Non-pigmented ciliary epithelial cell (primary cell): ENCODE data around the gene ITK.
A peak's percentile ranks its signal among the peaks of the same experiment; 100 is the strongest.
"Not testable (repeated sequence)": the region's sequence is repeated elsewhere in the genome, so short reads cannot be mapped to it uniquely, and the experiment has no call there.

Experiments used
- DNase-seq: peaks from one replicate; pipeline ENCODE4 v3.0.0-alpha.2; 2010; ENCODE audit warnings: low read depth

Gene ITK

DNA sequence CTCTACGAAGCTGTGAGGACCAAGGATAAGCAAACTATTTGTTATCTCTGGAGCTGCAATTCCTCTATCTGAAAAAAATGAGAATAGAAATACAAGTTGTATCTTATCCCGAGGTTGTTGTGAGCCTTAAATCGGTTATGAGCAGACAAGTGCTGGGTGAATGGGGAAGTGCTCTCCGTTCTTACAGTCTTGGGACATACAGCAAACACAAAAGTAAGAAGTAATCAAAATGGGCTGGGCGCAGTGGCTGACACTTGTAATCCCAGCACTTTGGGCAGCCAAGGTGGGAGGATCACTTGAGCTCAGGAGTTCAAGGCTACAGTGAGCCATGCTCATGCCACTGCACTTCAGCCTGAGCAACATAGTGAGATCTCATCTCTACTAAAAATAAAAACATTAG is 31.7 kb downstream of the ITK start:
- DNase-seq: no peak

DNA sequence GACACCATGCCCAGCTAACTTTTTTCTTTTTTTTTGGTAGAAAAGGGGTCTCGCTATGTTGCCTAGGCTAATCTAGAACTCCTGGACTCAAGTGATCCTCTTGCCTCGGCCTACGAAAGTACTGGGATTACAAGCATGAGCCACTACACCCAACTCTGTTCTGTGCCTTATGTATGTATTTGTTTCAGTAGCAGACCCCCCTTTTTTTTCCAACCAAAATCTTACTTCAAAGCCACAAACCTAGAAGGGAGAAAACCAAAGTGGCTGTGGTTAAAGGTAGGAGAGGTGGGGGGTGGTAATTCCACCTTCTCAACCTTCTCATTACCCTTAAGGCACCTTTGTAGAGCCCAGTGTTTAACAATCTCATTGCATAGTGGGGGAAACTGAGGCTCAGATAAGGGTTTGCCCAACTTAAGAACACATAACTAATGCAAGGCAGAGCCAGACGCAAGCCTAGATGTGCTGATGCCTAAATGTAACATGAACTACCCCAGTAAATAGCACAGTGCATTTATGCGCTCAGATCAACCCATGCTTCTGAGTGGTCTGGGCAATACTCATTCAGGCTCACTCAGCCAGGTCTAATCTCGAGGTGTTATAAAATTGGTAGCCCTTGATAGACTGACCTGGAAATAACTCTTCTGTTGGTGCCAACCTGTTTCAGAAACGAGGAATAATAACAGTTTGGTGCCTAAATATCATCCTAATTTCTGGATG is 33.0 kb downstream of the ITK start:
- DNase-seq: no peak

DNA sequence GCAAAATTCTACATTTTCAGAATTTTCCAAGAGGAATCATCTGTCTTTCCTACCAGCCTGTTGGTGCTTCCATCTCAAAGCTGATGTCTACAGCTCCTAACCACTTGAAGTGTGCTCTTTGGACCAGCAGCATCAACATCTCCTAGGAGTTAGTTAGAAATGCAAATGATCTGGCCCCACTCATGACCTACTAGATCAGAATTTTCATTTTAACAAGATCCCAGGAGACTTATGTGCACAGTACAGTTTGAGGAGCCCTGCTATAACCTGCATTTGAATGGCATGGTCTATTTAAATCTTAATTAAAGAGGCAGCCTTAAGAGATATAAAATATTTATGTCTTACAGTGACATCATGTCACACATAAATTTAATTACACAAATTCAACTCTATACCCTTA is 33.8 kb downstream of the ITK start:
- DNase-seq: no peak

DNA sequence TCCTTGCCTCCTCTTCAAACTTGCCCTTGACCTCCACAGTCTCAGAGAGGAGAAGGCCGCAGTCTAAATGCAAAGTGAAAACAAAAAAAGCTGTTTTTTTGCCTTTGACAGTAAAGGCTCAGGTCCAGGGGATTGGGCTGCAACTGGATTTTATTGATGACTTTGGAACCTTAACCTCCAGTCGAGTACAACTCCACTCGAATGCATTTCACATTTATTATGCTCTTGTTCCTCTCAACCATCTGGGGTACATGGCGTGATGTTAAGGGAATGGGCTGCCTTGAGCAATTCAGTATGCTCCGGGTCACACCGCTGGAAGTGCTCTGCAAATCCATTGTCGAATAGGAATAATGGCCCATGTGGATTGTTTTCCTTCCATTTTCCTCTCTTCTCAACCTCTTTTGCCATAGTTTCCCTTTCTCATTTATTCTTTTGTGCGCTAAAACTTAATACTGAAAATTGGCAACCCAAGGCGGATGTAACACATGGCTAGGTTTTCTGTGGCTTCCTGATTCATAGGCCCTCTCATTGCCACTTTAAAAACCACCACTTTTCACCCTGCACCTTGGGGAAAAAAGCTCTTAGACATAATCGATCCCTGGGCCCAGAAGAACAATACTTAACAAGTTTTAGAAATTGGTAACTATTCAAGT is 34.3 kb downstream of the ITK start:
- no peak for DNase-seq

DNA sequence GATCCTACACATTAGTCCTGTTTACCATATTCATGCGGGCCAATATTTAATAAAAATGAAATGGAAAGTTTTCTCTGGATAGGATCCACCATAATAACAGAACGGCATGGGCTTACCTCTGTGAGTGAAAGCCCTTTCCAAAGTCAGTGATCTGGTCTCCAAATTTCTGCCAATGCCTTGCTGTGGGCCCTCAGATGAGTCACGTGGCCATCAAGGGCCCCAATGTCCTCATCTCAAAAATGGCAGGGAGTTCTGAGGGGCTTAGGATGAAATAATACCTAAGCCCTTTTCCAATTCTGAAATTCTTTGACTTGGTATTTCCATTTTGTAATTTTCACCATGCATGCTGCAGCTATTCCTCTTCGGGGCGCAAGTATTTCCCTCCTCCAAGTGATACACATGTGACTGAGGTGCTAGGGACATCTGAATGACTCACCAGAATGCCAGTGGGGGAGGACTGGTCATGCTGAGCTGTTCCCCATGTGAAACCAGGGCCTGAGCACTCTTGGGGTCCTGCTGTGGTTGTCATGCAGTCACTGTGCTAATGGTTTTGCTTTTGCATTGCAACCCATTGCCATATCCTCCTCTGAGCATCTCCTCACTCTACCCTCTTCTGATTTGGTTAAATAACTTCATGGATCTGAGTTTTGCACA is 35.0 kb downstream of the ITK start:
- DNase-seq: no peak

DNA sequence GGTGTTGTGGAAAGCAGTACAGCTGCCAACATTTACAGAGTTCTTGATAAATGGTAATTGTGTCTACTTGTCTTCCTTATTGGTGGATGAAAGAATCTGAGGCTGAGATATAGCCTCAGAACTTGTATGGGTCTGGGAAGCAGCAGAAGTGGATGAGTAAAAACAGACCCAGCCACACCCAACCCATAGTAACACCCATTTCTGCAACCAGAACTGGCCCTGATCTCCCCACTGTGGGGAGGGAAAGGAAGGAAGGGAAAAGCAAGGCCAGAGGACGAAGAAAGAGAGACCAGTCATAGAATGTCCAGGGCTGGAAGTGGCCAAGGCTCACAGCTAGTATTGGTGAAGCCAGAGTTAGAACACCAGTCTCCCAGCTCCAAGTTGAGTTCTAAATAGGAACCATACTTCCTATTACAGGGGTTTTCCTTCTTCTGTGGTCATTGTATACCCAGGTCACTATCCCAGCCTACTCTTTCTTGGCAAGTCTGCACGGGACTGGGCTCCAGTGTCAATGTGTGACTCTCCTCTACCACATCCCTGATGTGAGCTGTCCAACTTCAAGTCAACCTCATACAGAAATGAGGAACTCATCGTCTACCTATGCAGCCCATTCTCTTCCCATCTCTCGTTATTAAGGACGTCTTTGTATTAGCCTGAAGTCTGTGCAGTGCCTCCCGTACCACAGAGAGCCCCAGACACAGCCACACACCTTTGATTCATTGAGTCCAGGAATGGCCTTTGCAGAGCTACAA is 35.9 kb downstream of the ITK start:
- no peak for DNase-seq

DNA sequence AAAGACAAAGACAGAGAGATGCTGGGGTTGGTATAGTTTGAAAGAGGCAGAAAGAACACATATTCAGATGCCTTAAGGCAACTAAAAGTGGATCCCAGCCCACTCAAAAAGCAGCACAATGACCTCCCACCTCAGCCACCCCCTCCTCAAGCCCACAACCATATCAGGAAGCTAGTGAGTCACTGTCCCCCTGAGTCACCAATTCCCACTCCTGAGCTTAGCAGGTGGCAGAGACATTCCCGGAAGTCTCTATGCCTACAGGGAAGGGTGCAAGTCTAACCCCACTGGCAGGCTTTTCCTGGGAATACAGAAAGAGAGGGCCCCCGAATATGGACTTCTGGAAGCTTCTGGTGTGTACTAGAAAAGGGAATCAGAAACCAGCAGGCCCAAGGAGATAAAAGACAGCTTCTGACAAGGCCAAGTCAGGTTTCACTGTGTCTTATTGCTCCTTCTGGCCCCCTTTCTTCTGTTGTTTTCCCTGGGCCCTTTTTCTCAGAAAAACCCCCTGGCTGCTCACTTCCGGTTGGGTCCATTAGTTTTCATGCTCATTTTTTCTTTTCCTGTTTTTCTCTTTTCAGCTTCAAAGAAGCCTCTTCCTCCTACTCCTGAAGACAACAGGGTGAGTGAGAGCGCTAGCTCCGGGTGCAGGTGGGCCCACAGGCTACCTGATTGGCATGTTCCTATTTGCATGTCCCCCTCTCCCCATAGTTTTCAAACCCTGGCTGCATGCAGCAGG is 36.8 kb downstream of the ITK start:
- DNase-seq: no peak

DNA sequence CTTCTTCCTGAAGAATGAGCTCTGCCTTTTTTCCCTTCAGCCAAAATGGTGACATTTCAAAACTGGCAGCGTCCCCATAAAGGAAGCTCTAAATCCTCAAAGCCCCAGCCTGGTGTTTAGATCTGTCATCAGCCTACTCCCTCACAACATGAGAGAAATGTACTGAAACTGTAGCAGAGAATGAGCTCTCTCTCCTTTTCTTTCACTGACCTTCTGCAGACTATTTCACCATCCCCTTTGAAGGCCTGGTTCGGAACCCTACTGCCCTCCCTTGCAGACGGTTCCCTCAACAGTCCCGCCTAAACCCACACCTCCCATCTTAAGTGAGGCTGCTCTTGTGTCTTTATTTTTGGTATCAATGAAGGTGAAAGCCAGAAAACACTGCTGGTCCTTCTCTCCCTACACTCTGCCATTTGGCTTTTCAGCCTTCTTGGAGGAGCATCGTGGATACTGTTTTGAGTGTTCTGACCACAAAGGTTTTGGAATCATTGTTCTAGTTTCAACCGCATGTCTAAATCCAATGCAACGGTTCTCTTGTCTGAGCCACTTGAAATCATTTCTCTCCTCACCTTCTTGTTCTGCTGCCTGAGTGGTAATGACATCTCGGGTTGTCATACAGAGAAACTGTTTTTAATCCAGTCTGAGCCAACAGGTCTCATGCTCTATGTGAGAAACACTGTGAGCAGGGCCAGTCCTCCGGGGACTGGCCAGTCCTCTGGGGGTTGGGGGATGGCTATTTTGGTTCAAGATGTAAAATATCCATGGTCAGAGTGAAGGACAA is 39.0 kb downstream of the ITK start:
- no peak for DNase-seq

DNA sequence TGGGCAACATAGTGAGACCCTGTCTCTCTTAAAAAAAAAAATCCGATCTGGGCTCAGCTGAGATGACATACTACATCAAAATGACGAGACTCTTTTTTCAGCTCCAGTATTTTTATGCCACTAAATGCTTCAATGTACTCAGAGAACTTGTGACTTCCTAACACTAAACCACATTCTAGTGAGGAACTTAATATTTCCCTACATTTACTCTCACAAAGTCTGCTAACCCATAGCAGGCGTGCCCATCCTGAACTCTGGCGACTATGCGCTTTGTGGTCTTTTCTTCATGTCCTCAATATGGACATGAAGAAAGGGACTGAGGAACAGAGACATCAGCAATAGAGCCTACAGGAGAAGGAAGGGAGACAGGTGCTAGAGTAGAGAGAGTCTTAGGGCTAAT is 41.3 kb downstream of the ITK start:
- DNase-seq: no peak

DNA sequence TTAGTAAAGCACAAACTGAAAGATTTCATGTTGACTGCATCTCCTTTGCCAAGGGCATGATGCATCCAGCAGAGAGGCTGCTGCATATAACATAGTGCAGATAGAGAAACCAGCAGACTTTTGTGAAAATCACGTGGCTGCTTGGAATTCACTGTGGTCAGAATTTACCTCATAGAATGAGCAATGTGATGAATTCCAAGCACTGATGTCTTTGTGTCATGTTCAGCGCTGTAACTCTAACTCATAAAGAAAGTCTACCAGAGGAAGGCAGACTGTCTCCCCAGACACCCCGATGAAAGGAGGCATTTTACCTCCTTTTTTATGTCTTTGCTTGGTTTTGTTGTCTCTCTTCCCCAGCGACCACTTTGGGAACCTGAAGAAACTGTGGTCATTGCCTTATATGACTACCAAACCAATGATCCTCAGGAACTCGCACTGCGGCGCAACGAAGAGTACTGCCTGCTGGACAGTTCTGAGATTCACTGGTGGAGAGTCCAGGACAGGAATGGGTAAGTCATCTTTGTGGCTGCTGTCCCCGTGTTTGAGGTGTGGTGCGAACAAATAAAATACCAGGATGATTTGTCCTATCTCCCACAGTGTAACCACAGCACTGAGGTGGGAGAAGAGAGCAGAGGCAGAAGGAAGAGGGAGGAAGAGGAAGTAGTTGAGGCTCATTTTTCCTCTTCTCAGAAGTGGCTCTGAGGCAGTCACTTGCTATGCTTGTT is 42.0 kb downstream of the ITK start:
- DNase-seq: peak; percentile 36

DNA sequence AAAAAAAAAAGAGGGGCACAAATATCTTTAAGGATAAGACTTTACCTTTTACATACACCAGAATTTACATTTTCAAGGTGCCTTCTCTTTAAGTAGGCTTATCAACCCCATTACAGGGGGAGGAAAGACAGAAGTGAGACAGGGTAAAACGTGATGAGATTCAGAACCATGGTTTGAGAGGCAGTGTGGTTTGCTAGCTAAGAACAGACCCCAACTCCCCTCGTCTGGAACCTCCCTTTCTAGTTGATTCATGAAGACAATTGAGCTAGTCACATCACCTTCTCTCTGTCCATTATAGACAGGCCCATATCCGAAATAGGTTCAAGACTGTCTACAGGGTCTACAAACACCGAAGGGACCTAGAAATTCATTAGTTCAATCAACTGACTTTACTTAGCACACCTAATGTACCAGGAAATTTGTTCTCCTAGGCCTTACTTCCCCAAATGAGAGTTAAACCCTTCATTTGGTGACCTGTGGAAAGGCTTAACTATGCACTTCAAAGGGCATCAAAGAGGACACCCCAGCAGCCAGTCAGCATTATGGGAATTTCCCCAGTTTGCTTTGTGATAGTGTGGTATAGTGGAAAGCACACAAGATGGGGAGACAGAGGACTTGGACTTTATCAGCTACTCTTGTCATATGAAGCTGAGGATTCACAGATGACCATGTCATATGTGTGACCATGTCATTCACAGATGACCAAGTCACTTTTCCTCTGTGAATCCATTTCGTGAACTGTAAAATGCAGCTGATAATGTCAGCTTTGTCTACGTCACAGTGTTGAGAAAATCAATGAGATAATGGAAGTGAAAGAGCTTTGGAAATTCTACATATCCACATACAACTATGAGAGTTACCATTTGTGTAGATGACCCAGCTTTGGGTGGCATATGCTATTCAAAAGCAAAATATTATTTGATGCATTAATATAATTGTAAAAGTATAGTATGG is 45.1 kb downstream of the ITK start:
- no peak for DNase-seq

DNA sequence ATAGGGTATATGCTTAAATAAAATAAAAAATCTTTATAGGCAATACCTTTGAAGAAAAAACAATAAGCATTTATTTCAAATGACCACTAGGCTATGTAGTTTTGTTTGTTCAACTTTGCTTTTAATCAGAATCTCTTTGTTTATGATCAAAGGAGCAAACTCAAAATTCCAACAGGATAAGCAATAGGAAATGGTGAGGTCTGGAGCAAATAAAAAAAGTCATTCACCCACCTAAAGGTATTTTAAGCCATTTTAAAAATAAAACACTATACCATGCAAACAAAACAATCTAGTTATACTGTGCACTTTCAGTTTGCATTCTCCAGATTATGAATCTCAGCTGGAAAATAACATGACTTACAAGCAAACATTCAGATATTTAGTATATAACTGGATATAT is 50.0 kb downstream of the ITK start:
- DNase-seq: no peak

DNA sequence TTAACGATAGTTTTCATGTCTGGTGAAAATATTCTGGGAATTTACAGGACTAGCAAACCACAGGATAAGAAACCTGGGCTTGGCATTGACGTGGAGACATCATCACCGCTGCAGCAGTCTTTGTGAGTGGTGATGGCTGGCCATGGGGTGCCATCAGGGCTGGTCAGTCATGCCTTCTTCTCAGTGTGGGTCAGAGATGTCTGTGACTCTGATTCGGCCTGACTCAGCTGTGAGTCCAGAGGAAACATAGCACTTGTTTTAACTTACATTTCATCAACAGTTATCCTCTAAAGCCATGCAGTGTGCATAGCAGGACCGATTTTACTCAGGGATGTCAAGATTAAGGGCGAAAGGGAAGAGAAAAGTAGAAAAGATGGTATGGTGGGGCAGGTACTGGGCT is 52.1 kb downstream of the ITK start:
- DNase-seq: no peak

DNA sequence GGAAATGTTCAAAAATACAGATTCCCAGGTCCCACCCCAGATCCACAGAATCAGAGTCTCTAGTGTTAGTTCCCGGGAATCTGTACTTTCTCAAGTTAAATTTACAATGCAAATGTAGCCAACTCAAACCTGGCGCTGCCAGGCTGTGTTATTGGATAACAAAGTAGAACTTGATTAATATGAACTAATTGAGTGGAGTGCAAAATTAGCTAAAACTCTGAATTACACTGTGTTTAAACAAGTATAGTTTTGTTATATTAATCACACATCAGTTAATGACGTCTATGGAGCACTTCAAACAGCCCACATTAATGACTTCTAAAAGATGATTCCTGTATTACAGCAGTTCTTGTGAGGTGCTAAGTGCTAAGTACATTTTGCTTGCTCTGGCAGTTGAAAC is 52.9 kb downstream of the ITK start:
- no peak for DNase-seq

DNA sequence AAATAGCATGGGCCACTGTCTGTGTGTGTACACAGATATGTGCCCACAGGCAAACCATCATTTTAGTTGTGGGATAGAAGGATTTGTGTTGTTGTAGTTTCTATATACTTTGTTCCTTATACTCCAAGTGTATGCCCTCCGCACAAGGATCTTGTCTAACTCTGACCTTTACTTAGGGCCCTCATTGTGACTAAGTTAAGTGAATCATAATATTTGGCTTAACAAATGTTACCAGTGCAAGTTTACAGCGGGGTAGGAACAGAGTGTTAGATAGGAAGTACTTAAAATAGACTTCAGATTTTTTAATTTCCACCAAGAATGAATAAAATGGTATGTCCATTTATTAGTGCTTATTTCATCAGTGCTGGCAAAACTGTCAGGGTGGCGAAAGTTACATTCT is 55.8 kb downstream of the ITK start:
- DNase-seq: no peak

DNA sequence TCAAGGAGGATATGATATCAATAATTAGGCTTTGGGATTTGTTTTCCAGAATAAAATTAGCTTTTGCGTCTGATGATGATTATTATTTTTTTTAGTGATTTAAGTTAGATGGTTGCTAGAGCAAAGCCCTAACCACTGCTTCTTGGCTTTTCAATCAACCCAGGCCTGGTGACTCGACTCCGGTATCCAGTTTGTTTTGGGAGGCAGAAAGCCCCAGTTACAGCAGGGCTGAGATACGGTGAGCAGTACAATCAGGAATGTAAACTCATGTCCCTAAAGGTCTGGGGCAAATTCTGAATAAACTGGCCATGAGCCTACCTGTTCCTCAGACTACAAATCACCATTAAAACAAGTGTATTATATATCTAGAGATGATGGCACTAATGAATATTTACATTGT is 60.8 kb downstream of the ITK start:
- no peak for DNase-seq

DNA sequence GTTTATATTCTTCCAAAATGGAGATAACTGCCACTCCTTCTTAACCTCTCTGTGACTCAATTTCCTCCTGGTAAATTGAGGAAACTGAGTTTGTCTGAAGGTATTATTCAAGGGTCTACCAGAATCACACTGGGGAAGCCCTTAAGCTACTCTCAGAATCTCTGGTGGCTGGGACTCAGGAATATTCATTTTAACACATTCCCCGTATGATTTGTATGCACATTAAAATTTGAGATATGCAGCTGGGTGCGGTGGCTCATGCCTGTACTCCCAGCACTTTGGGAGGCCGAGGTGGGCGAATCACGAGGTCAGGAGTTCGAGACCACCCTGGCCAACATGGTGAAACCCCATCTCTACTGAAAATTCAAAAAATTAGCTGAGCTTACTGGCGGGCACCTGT is 64.1 kb downstream of the ITK start:
- DNase-seq: not testable (repeated sequence)

DNA sequence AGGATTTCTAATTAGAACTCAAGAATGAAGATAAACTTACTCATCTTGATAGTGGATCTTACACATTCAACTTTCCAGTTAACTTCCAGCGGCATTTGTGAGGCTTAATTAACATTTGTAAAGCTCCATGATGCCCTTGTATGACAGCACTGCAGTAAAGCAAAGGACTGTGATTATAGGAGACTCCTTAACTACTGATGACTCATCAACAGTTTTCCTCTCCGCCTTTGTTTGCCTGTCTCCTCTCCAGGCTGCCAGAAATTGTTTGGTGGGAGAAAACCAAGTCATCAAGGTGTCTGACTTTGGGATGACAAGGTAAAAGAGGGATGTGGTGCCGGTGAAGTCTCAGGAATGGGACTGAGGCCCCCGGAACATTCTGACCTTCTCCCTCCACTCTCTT is 64.8 kb downstream of the ITK start:
- DNase-seq: no peak

DNA sequence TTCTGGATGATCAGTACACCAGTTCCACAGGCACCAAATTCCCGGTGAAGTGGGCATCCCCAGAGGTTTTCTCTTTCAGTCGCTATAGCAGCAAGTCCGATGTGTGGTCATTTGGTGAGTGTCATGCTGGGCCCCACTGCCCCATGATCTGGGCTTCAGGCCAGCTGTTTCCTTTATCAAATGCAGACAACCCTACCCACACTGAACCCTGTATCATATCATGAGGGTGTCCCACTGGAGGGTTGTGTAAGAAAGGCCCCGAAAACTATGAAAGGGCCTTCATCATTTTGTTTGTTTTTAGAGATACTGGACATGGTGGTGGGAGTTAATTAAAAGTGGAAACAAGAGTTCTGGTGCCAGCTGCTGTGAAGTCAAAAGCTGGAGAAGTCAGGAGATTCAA is 65.2 kb downstream of the ITK start:
- DNase-seq: no peak

DNA sequence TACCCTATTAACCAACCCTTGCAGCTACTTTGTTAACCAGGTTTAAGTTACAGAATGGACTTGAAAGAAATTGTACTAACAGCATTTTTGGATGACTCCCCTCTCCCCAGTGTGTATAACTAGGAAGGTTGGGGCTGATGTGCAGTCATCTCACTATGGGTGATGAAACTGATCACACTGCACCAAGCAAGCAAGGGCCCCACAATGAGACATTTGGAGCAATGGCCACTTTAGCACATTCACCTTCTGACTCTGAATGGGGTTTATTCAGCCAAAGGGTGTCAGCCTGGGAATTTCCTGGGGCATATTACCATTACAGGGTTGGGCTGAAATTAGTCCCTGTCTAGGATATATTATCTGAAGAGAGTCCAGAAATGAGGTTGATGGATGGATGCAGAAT is 66.6 kb downstream of the ITK start:
- DNase-seq: no peak
